DMS153 treated with DMSO at 0.1 percent for 48 hours (cell line): ENCODE measurements around the gene ITPR3.
A peak's percentile ranks its signal among the peaks of the same experiment; 100 is the strongest.

ENCODE experiments used
- DNase-seq: peaks from one replicate; lab custom pipeline; 2025; ENCODE audit not compliant: unreplicated experiment; lab: John Stamatoyannopoulos, UW

ITPR3 gene

DNA sequence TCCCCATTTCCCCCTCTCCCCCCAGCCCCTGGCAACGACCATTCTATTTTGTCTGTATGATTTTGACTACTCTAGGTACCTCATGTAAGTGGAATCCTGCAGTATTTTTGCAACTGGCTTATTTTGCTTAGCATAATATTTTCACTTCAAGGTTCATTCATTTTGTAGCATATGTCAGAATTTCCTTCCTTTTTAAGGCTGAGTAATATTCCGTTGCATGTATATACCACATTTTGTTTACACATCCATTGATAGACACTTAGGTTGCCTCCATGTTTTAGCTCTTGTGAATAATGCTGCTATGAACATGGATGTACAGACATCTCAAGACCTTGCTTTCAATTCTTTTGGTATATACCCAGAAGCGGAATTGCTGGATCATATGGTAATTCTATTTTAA, 91.8 kb downstream of the ITPR3 start:
- DNase-seq = no peak

DNA sequence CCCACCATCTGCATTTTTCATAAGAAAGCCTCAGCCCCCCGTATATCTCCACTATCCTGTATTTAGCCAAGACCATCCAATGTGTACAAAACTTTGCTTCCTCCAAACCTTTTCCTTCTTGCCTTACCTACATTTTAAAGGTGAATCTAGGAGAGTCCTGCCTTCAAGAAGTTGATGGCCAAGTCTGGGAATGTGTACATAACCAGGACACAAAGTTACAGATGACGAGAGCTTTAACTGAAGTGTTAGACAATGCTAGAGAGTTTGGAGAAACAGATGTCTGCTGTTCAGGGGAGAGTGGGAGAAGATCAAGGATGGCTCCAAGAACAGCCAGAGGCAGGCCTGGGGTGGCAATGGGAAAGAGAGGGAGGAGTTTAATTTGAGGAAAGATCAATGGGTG, 92.7 kb downstream of the ITPR3 start:
- DNase-seq = no peak

DNA sequence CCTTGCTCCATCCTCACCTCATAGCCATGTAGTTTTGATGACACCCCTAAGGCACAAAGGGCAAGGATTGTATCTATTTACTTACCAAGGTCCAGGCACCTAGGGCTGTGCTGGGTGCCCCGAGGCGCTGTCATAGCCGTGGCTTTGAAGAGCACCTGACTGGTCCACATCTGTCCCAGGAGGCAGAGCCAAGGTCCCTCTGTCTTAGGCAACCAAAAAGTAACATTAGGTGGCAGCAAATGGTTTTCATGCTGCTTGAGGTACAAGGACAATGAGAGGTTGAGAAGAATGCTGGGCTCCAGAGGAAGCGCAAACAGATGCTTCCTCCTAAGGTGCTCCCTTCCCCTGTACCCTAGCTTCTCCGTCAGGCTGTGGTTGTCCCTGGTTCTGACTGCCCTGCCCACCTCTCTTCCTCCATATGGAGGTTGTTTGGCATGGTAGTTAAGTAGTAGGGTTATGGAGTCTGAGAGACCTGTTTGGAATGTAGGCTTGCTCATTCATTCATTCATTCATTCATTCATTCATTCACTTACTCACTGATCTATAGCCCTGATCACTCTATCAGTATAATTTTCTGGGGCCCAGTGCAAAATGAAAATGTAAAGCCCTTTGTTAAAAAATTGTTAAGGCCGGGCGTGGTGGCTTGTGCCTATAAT, 93.4 kb downstream of the ITPR3 start:
- no peak for DNase-seq

DNA sequence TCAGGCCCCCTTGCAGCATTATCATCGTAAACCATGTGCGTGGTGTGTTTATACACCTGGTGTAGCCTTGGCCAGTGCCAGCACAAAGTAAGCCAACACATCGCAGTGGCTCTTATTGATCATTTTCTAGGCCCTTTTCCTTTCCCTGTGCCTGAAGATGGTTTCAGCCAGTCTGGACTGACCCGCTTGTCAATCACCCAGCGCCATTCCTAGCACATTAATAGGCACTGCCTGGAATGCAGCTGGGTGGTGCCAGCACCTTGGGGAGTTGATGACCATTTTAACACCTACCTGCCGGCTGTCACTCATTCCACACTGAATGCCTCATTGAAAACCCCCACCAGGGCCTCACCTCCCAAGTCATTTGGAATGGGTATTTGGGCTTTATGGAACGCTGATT, 95.3 kb downstream of the ITPR3 start:
- DNase-seq = peak; percentile 37

DNA sequence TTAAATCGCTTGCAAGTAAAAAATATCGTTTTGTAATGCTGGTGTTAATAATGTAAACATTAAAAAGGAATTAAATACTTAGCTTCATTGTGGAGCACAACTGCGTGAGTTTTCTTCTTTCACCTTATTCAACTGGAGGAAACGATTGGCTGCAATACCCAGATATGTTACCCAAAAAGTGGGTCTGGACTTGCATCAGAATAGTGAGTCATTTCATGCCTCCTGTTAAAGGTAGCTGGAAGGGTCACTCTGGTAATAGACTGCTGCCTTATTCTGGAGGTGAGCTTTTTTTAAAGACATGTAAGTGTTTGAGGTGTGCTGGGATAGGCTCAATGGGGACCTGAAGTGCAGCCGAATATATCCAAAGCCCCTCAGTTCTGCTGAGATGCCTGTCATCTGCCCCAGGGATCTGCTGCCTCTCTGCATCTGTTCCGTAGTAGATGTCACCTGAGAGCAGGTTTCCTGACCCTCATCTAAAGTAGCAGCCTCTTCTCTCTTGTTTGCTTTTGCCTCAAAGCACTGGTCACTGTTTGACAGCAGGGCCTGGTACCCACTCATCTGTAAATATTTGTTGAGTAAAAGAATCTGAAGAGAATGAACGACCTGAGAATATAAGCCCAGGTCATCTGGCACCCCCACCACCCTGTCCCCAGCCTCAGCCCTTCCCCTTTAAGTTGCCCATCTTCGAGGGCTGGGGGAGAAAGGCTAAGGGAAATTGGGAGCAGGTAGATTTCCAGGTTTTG, 95.9 kb downstream of the ITPR3 start:
- DNase-seq = no peak

DNA sequence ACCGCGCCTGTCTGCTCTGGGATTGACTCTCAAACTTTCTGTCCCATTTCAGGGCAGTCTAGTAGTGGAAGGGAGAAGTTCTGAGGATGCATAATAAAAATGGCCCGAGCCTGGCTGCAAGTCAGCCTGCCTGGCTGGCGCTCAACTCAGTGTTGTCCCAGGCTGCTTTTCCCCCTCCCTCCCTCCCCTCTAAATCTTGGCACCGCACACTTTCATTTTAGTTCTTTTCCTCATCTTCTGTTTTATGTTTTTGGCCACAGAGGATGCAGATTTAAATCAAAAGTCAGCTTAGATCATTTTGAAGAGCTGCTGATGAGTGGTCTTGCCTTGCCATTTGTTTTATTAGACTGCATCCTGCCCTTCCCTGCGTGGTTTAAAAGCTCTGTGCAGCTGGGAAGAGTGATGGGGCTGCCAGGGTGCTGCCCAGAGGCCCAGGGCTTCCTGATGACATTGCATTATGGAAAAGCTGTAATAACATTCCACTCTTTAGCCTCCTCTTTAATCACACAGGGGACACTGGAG, 96.9 kb downstream of the ITPR3 start:
- DNase-seq = no peak

DNA sequence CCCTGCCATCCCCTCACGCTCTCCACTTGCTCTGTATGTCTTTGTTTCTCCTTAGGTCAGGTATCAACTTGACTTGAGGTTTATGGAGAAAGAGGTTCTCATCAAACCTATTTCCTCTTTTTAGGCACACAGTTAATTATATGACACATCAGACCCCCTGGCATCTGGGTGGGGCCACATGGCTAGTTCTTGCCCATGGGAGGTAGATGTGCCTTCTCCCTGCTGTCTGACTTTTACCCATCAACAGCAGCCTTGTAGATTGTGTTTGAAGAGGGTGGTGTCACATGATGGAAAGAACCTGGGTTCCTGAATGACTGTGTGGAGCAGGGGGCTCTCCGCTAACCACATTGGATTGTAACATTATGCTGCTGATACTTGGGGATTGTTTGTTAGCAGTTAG, 97.6 kb downstream of the ITPR3 start:
- no peak for DNase-seq

DNA sequence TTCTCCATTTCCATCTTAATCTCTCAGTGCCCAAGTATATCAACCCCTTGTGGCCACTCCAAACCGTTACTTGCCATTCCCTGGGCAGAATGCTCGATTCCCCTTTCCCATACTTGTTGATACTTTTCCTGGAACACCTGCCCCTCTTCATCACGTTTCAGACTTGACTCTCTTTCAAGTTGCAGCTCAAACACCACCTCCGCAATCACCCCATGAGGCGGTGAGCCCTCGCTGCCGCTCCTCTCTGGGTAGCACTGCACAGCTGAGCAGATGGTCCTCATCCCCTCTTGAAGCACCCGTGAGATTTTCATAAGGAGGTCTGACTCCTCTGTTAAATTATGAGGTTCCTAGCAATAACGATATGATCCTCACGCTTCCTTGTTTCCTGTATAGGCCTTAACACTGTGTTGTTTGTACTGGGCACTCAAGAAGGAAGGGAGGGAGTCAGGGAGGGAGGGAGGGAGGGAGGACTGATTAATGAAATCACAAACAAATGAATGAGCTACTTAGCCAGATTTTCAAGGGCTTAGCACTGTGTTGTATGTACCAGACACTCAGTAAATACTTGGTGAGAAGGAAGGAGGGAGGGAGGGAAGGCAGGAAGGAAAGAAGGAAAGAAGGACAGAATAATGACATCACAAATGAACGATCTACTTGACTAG, 98.3 kb downstream of the ITPR3 start:
- DNase-seq = peak; percentile 17

DNA sequence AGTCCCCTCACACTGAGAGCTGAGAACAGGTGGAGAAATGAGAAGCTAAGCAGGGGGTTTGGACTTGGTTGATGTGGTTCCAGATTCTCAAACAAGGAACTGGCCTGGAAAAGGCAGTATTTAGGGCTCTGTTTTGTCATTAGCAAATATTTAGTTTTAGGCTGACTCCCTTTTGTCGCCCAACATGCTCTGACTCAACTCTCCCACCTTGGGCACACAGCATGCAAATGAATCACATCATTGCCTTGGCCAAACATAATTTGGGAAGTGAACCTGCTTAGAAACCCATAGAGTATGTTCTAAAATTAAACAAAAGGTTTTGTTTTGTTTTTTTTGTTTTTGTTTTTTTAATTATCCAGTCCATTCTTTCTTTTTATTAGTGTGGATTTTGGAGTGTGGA, 99.9 kb downstream of the ITPR3 start:
- DNase-seq = no peak

DNA sequence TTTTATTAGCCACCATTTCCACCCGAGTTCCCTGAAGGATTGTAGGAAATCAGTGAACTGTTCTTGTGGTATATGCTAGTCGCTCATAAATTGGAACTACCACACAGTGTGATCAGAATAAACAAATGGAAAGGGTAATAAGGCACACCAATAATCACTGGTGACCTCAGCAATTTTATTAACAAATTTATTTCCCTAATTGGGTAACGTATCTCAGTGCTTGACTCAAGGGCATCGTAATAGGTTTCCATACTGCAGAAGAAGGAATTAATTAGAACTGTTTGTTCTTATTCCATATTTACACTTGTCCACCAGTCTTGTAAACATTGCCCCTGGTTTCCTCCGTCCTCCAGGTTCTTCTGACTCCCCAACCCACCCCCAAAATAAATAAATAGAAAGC, 100.4 kb downstream of the ITPR3 start:
- DNase-seq = no peak

DNA sequence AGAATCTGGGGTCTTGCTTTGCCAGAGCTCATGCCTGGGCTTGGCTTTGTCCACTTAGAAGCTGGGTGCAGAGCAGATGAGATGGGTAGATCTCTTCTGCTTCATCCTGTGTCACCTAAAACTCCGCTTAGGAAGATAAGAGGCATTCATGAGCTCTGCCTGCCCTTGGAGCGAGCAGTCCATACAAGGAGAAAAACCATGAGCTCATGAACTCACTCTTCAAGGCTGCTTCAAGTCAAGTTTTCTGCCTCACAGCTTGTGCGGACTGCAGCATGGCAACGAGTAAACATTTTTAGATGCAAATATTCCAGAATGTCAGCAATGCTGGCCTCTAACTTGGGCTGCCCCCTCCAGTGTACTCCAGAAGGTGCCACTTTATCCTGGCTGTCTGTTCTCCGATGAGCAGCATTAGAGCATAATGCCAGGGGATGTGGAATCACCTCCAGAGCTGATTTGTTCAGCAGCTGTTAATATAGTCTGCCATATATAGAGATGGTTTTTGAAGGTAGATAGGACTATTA, 101.0 kb downstream of the ITPR3 start:
- no peak for DNase-seq

DNA sequence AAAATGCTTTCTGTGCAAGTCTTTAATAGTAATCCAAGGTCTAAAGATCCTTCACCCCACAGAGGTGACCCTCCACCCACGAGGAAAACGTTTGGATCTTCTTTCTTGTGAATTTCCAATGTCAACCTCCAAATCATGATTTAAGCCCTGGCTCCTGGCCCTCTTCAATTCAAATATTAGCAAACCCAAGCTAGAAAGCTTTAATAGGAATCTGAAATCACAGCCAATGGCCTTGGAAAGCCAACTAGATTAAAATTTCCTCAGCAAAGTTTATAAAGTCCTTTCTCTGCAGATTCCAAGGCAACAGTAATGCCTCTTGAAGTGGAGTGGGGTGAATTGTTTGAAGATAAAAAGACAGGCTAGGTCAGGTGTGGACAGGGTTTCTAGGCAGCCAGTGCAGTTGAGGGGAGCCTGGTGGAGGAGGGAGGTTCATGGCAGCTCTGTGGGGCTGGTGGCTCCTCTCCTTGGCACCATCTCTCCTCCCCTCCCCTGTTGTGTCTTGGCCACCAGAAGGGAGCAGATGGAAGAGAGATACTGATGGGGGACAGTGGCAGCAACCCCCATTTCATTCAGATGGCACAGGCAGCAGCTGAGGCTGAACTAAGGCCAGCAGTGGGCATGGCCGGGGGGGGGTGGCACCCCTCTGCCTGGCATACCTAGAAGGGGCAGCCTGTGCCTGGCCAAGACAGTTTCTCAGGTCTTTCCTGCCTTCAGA, 102.4 kb downstream of the ITPR3 start:
- DNase-seq = no peak

DNA sequence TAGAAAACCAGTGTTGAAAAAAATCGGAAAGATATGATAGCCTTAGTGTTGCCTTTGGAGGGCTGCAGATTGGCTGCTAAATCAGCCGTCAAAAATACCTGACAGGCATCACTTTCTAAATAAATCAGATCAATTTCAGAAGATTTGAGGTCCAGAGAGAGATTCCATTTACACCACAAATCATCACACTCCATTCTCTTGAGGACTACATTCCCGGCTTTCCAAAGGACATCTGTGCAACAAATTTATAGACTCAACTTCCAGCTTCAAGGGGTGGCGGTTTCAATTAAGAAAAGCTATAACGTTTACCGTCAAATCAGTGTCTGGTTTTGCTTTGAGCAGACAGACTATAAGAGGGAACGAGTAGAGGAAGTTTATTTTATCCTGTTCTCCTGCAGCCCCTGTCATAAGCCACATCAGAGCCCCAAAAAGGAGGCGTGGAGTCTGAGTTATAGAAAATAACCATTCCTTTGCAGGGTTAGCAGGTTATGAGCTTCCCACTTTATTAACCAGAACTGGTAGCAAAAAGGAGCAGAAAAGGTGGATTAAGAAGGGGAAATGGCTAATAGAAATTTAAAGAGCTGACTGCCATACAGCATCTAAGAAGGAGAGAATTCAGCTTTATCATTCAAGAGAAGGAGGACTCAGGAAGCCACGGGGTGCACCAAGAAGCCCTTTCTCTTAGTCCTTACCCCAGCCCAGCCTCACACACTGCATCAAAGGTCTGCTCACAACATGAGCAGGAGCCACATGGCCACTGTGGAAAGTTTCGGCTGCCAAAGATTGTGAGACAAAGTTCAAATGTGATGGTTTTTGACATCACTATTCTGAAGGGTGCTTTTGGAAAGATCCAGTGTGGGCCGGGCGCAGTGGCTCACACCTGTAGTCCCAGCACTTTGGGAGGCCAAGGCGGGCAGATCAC, 103.2 kb downstream of the ITPR3 start:
- no peak for DNase-seq

DNA sequence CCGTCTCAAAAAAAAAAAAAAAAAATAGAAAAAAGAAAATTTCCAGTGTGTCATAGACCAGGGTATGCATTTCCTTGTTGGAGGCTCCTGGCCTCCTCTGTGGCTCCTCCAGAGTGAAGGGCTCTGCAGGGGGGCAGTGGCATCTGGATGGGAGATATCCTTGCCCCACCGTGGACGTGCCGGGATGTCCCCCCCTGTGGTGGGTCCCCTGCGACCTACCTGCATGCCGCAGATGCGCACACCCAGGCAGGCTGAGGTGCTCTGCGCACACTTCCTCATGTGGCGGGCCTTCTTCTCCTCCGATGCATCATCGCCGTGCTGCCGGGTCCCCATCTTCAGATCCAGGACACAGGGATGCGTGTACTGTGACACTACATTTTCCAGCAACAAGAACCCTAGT, 104.1 kb downstream of the ITPR3 start:
- no peak for DNase-seq

DNA sequence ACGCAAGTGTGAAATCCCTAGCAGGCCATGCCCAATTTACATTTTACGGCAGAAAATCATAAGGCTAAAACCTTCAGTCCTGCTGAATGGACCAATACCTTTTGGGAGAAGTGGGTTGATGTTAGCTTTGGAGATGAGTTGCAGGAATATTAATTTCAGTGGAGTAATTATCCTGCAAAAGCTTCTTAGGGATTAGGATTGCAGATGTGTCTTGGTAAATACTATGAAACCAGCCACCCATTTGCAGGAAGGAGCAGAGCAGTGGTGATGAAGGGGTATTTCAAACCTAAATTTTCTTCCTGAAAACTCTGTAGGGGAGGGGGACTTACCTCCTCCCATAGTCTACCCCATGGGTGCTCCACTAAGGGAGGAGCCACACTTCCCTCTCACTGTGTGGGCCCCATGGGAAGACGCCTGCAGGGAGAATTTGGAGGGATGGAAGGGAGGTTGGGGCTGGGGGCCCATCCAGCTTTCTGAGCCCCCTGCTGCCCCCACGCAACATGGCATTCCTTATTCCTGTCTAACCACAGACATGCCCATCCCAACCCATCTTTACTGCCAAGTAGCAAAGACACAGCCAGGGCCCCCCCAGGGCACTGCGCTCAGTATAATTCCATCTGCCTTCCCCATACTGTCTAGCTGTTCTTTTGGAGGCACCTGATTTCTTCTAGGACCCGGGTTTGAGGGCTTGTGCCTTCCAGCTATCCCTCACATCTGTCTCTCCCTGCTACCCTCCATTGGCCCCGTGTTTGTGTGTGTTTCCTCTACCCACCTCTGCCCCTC, 105.0 kb downstream of the ITPR3 start:
- DNase-seq = no peak

DNA sequence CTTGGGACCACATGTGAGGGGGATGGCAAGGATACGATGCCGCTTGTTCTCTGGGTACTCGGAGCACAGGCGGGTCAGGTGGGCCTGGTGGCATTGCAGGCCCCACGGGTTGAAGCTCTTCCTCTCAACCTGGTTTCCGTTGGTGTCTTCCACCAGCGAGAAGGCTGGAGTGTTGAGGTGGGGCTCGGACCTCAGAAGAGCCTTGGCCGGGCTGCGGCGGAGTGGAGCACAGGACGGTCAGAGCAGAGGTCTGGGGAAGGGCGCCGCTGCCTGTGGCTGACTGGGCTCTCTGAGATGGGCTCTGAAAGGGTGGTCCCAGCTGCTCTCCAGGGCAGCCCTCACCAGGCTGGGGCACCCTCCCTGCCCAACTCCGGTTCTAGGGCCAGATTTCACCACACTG, 105.6 kb downstream of the ITPR3 start:
- DNase-seq = no peak

DNA sequence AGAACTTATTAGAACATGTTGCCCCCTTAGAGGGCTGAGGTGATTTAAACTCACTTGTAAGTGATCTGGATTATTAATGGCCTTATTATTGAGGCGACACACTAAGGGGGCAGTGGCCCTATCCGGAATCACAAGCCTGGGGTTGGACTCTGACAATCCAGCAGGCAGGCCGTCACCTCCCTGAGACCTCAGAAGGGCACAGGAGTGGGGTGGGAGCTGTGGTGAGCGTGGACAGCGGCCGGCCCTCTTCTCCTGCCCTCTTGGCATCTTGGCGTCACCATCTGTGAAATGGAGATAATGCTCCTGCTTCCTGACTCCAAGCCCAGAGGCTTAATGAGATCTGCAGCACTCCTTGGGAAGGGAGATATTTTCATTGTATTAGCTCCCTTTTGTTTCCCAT, 106.0 kb downstream of the ITPR3 start:
- DNase-seq = no peak

DNA sequence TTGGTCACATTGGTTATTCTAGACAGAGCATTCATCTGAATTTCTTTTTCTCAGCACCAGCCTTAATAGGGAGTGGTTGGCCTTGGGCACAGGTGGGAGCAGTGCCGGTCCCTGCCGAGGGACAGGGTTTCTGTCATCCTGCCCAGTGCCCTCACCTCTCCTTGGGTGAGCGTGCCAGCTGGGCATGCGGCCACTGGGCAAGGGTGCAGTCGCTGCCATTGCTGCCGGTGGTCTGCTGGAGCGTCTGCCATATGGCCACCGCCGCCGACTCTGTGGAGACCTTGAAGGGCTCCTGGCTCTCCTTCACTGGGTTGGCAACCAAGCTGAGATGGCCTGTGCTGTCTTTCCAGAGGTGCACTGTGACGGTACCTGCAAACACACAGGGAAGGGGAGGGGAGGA, 106.8 kb downstream of the ITPR3 start:
- no peak for DNase-seq

DNA sequence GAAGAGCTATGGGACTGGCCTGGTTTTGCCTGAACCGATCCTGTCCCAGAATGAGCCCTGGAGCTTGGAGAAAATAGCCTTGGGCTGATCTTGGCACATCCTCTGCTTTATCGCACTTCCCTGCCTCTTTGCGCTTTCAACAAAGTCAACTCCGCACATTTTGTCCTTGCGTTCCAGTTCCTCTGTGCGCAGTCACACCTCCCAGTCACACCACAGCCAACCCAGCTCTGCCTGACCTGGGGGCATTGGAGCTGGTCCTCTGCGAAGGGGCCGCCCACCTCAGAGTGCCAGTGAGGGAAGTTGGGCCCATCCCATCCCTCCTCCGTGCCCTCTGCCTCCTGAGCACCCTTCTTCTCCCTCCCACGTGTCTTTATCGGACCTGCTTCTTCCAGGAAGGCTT, 107.3 kb downstream of the ITPR3 start:
- DNase-seq = no peak
